Stimulated activated CD4-positive, alpha-beta T cell treated with anti-CD3 and anti-CD28 coated beads, Interleukin-1b, Interleukin-23, amount 100 ng/mL, for 1 hour (primary cell): ENCODE measurements around the gene PUSL1.

ENCODE experiments used
- DNase-seq, 2 donors: peaks; one replicate each; pipeline ENCODE4 v3.0.0-alpha.2; 2020; ENCODE audit warnings: low read depth in 2 of 2

PUSL1 gene

GRCh38 chr1:1325288-1326074 lies 17.1 kb downstream of the PUSL1 start:
- DNase-seq: no peak

DNA sequence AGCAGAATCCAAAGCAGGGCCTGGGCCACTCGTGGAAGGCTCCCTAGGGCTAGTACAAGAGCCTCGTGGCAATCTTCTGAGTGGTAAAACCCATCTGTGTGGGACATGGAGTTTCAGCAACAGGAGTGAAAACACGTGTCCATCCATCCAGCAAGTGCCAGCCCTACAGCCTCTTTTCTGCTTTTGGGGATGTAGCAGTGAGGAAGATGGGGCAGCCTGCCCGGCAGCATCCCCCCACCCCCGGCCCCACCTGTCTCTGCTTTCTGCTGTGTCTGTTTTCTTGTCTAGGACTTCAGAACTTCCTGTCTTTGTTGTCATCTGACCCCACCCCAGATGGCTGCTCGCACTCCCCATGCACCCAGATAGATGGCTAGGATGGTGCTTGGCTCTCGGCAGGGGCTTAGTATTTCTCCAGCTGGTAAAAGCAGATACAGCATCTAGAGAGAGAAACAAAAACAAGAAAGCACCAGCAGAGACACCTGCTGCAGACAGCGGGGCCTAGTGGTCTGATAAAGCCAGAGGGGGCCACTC lies 17.7 kb downstream of the PUSL1 start:
- DNase-seq: no peak

- DNase-seq: no peak
Observed at GRCh38 chr1:1327291-1327690, 18.9 kb downstream of the PUSL1 start.

DNA sequence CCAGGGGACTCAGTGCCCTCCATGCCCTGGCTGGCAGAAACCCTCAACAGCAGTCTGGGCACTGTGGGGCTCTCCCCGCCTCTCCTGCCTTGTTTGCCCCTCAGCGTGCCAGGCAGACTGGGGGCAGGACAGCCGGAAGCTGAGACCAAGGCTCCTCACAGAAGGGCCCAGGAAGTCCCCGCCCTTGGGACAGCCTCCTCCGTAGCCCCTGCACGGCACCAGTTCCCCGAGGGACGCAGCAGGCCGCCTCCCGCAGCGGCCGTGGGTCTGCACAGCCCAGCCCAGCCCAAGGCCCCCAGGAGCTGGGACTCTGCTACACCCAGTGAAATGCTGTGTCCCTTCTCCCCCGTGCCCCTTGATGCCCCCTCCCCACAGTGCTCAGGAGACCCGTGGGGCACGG lies 19.9 kb downstream of the PUSL1 start:
- DNase-seq: no peak

DNA sequence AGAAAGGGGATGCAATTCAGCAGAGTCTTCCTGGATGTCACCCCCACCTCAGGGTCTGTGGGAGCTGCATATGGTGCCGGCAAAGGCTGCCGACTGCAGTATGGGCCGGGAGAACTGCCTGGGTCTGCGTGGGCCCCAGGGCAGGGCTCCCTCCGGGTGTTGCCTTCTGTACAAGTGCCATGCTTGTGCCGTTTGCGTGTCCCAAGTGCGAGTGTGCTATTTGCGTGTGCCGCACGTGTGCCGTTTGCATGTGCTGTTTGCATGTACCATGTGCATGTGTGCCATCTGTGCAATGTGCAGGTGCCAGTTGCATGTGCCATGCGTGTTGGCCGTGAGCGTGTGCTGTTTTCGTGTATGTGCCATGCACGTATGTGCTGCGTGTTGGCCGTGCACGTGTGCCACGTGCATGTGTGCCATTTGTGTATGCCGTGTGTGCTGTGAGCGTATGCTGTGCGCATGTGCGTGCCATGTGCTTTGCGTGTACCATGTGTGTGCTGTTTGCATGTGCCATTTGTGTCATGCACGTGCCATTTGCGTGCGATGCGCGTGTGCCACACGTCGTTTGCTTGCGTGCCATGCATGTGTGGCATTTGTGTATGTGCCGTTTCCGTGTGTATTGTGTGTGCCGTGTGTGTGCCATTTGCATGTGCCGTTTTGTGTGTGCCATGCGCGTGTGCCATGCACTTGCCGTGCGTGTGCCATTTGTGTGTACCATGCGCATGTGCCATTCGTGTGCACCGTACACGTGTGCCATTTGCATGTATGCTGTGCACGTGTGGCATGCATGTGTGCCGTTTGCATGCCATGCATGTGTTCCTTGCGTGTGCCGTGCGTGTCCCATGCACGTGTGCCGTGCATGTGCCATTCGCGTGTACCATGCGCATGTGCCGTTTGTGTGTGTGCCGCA lies 21.2 kb downstream of the PUSL1 start:
- no peak for DNase-seq

DNA sequence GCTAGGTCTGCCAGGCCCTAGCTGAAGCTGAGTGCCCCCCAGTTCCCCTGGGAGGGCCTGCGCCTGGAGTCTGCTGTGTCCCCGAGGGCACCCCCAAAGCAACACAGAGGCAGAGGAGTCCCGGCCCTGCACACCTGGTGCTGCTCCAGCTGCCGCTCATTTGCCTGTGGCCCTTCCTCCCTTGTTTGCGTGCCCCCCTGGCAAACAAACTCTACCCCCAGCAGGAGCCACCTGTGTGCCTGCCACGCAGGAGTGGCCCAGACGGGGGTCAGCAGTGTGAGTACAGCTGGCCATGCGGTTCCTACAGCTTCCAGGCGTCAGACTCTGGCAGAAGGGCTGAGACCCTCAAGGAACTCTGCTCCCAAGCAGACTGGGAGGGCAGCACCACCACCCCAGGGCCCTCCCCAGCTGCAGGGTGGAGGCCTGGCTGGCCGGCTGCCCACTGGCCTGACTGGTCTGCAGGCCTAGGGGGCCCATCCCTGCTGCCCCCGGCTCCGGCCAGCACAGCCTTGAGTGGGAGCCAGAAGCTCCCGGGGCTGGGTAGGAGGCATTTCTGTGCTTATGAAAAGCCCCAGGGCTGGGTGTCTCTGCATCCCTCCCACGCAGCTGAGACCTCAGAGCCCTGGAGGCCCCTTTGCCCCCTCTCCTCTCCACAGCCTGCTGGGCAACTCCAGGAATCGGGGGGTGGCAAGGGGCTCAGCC lies 22.1 kb downstream of the PUSL1 start:
- no peak for DNase-seq

- DNase-seq: no peak
Observed at GRCh38 chr1:1331068-1331965, 22.9 kb downstream of the PUSL1 start, which contains the start of gene TAS1R3. Gene TAS1R3 (plus strand): TSS chr1:1331280. CDS start chr1:1331346, 66 bp downstream.

GRCh38 chr1:1332031-1332755 lies 23.8 kb downstream of the PUSL1 start:
- no peak for DNase-seq

DNA sequence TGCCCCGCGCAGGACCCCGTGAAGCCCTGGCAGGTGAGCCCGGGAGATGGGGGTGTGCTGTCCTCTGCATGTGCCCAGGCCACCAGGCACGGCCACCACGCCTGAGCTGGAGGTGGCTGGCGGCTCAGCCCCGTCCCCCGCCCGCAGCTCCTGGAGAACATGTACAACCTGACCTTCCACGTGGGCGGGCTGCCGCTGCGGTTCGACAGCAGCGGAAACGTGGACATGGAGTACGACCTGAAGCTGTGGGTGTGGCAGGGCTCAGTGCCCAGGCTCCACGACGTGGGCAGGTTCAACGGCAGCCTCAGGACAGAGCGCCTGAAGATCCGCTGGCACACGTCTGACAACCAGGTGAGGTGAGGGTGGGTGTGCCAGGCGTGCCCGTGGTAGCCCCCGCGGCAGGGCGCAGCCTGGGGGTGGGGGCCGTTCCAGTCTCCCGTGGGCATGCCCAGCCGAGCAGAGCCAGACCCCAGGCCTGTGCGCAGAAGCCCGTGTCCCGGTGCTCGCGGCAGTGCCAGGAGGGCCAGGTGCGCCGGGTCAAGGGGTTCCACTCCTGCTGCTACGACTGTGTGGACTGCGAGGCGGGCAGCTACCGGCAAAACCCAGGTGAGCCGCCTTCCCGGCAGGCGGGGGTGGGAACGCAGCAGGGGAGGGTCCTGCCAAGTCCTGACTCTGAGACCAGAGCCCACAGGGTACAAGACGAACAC lies 24.5 kb downstream of the PUSL1 start:
- DNase-seq: no peak

DNA sequence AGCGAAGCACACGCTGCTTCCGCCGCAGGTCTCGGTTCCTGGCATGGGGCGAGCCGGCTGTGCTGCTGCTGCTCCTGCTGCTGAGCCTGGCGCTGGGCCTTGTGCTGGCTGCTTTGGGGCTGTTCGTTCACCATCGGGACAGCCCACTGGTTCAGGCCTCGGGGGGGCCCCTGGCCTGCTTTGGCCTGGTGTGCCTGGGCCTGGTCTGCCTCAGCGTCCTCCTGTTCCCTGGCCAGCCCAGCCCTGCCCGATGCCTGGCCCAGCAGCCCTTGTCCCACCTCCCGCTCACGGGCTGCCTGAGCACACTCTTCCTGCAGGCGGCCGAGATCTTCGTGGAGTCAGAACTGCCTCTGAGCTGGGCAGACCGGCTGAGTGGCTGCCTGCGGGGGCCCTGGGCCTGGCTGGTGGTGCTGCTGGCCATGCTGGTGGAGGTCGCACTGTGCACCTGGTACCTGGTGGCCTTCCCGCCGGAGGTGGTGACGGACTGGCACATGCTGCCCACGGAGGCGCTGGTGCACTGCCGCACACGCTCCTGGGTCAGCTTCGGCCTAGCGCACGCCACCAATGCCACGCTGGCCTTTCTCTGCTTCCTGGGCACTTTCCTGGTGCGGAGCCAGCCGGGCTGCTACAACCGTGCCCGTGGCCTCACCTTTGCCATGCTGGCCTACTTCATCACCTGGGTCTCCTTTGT lies 25.3 kb downstream of the PUSL1 start:
- no peak for DNase-seq

GRCh38 chr1:1334835-1335234 lies 26.4 kb downstream of the PUSL1 start:
- no peak for DNase-seq

GRCh38 chr1:1335283-1335682 lies 26.9 kb downstream of the PUSL1 start:
- DNase-seq: no peak

DNA sequence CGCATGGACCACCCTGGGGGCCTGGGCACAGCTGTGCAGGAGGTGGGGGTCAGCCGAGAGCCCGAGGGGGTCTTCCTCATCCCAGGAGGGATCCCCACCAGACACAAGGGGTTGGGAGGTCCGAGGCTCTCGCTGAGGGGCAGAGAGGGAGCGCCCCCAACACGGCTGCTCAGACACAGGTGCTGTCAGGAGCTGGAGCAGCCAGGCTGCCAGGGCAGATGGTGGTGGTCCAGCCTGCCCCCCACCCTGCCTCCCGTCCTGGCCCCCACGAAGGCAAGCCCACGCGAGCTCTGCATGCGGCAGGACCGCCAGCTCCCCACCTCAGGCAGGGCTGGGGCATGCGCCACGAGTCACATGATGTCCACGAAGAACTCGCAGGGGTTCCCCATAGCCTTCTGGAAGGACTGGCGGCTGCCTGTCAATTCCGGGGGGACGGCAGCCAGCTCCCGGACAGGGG lies 27.4 kb downstream of the PUSL1 start:
- no peak for DNase-seq

DNA sequence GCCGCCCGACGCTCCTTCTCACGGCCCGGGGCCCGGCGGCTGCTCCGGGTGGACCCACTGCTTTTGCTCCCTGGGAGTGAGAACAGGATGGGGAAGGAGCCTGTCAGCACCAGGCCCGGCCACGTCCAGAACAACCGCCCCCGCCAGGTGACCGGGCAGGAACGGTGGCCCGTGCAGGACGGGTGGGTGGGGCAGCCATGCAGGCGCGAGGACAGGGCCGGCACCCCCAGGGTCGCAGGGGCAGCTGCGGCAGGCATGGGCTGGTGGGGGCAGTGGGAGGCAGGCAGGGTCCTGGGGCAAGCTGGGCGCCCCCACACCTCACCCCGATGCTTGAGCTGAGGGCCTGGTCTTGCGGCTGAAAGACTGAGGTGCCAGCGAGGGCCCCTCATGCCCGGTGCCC lies 28.0 kb downstream of the PUSL1 start:
- DNase-seq: no peak

GRCh38 chr1:1336931-1337792 lies 28.8 kb downstream of the PUSL1 start:
- DNase-seq: no peak

GRCh38 chr1:1337793-1338147 lies 29.4 kb downstream of the PUSL1 start:
- DNase-seq: peak in 1 of 2 donors; percentile 28

GRCh38 chr1:1338278-1338677 lies 29.9 kb downstream of the PUSL1 start:
- DNase-seq: no peak

DNA sequence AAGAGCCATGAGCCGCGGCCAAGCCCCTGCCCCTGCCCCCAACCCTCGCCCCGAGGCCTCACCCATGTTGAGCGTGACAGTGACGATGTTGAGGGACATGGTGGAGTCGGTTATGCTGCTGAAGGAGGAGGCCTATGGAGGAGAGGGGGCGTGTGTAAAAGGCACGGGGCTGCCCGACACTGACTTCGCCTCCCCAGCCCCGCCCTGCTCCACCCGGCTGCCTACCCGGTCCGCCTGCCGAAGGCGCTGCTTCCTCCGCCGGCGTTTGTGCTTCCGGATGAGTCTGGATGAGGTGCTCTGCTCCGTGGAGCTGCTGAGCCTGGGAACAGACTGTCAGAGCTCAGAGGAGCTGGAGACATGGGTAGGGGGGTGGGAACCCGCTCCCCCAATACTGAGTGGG lies 31.8 kb downstream of the PUSL1 start:
- DNase-seq: no peak
